Measurements from ENCODE around the gene ZNF274.

- no peak for TF ChIP-seq CTCF (IDR thresholded peaks at IDR 0.05)
- no peak for TF ChIP-seq EP300 (IDR thresholded peaks at IDR 0.05)
- no peak for TF ChIP-seq POLR2A (IDR thresholded peaks at IDR 0.05; ENCODE audit: low read depth)
- TF ChIP-seq POLR2AphosphoS5 (IDR thresholded peaks at IDR 0.05), result no peak
Observed at GRCh38 chr19:58229255-58229639, 46.4 kb downstream of the ZNF274 start.

All from esophagus muscularis mucosa (tissue), 4 donors.